Prostate gland (tissue), 2 donors: ENCODE data around the gene RAB25.

Source experiments
- POLR2A ChIP-seq: fragments of 450-650 bp; IDR thresholded peaks from one replicate; pipeline ENCODE4 v1.6.1; 2016; ENCODE audit warnings: antibody characterized with exemption, mild to moderate bottlenecking
- POLR2AphosphoS5 ChIP-seq: sonication (generic); formaldehyde crosslinking; IDR thresholded peaks from one replicate; pipeline ENCODE4 v1.6.1; 2017; ENCODE audit warnings: antibody characterized with exemption
- TF ChIP-seq, protein P1 (sequence below), 4 experiments: fragments of 200-600 bp in 2 of 4; fragments of 450-650 bp in 2 of 4; sonication (generic) in 2 of 4; IDR thresholded peaks; 1 replicate in 3 of 4; 2 replicates in 1 of 4; pipeline ENCODE4 v1.5.1; 2016 to 2019; ENCODE audit warnings: antibody characterized with exemption in 4 of 4, mild to moderate bottlenecking in 2 of 4, moderate library complexity in 2 of 4

DNA sequence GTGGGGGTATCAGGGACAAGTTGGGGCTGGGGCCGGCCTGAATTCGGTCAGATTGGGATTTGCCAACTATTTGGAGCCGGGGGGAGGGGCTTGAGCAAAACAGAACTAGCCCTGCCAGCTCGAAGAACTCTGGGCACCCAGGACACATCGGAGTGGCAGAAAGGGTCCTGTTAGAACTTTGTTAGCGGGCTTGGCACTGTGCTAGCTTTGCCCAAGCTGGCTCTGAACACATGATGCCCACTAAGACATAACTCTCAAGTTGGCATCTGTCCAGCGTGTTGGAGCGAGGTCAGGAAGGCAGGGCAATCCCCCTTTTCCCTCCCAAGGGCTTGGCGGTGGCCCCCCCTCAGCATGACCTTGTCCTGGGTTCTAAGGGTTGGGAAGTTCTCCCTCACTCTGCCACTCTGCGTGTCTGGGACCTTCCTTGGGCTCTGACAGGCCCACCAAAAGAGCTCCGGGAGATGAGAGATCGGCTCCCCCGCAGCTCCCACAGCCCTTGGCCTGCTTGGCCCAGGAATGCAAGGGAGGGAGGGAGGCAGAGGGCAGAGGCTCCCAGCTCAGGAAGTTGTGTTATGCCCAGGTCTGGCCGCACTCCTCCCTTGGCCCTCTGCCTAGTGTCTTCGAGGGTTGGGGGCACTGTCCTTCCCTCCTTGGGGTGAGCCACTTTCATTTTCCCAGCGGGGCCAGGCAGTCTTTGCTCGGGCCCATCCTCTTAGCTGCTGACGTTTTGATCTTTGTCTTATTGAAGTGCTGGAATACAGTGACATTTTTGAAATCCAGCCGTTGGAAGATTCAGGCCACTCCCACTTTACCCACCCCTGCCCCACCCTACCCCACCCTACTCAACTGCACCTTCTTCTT is 54.8 kb downstream of the RAB25 start:
- TF ChIP-seq, protein P1, sequence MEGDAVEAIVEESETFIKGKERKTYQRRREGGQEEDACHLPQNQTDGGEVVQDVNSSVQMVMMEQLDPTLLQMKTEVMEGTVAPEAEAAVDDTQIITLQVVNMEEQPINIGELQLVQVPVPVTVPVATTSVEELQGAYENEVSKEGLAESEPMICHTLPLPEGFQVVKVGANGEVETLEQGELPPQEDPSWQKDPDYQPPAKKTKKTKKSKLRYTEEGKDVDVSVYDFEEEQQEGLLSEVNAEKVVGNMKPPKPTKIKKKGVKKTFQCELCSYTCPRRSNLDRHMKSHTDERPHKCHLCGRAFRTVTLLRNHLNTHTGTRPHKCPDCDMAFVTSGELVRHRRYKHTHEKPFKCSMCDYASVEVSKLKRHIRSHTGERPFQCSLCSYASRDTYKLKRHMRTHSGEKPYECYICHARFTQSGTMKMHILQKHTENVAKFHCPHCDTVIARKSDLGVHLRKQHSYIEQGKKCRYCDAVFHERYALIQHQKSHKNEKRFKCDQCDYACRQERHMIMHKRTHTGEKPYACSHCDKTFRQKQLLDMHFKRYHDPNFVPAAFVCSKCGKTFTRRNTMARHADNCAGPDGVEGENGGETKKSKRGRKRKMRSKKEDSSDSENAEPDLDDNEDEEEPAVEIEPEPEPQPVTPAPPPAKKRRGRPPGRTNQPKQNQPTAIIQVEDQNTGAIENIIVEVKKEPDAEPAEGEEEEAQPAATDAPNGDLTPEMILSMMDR (IDR thresholded peaks at IDR 0.05) = no peak
- no peak for TF ChIP-seq POLR2AphosphoS5
- peak; percentile 46 for TF ChIP-seq POLR2A
